GM19438 (cell line): ENCODE data around the gene PON1.

Experiments
- ATAC-seq: cut with Tn5 transposase; IDR thresholded peaks from one replicate; pipeline ENCODE4 v1.9.1; 2021; ENCODE audit warnings: low read depth; ENCODE audit not compliant: unreplicated experiment

Gene PON1

DNA sequence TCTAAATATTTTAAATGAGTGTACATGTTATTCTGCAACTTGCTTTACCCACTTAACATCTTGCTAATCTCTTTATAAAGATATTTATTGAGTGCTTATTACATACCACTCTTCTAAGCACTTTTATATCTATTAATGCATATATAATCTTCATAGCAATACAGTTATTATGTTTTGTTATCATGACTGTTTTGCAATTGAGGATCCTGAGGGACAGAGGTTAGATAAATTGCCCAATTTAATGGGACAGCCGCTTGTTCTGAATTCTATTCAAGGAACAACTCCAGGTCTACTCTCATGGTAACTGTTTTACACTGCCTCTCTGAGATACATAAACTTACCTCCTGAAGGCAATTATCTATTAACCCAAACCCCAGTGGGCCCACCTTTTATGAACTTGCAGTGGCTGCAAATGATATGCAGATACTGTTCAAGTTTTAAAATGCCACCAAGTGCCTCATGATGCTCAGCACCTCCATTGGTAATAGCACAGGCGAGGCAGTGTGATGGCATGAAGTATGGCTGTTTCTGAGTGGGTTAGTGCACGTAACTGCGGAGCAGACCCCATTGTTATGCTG, 60.5 kb downstream of the PON1 start:
- no peak for ATAC-seq

DNA sequence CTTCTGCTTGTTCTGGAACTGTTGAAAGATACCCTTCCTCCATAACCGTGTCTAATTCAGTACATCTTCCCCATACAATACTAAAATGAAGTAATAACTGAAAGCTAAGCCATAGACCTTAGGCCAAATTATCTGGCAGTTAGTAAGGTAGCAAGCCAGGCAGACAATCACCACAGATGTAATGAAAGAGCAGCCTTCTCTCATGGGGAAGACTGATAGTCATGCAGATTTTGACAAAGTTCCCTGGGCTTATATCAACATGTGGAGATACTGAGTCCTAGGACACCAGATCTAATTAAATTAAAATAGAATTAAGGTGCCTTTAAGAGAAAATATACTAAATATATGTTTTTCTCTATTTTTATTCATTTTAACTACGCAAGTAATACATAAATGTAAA, 61.5 kb downstream of the PON1 start:
- no peak for ATAC-seq

DNA sequence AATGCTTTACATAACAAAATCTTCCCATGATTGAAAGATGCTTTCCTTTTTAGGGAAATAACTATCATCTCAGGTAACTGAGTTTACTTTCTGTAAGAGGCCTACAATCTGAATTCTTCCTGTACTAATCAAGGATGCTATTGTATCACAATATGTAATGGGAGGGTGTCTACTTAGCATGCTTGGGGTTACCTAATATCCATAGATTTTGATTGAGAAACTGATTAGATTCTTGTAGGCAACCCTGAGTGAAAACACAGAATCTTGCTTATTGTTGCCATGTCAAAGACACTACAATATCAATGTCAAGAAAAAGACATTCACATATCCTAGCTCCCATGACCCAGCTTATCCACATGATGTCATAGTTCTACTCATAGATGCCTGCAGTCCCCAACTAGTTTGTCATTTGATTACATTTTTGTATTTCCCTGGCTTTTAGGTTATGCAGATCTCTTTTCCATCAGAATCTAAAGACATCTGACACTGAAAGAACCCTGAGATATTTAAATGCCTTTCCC, 62.4 kb downstream of the PON1 start:
- no peak for ATAC-seq

GRCh38 chr7:95255691-95256090, 68.6 kb downstream of the PON1 start:
- no peak for ATAC-seq

- no peak for ATAC-seq
Measured at GRCh38 chr7:95253986-95254385, 70.3 kb downstream of the PON1 start.

DNA sequence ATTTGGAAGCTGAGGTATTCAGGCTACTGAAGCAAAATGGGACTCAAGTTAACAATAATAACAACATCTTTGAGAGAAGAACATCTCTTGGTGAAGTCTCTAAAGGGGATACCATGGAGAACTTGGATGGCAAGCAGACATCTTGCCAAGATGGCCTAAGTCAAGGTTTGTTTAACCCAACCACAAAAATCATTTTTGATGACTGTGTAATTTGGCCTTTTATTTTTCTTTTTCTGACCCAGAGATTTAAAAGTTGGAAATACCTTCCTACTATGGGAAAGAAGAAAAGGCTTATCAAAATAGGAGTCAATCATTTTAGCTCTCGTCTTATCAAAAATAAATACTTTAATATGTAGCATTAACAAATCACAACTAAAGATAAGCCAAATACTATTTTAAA, 72.4 kb downstream of the PON1 start:
- no peak for ATAC-seq

DNA sequence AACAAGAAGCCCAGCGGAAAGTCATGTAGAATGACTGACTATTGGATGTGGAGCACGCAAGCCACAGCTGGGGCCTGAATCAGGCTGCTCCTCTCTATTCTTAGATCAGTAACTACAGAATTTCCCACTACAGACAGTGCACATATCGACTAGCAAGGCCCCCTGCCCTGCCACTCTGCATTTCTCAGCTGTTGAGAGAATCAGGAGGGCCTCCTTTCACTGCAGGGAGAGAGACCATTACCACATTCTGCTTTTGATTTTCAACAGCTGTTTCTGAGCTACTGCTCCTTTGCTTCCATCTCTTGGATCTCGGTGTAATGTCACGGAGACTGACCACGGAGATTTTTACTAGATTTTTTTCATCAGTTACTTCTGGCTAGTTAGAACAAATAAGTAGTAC, 73.8 kb downstream of the PON1 start:
- no peak for ATAC-seq
